ENCODE results near the gene ASXL3. TPM values are rescaled to one million over a fixed set of nuclear protein-coding genes. Genes with fewer than 3 reads are reported as not detected.

The ASXL3 gene
- total RNA-seq (10.4 TPM), polyA plus RNA-seq (ENCODE audit: insufficient read depth, low read depth, low replicate concordance) (0.71 TPM)
- long read RNA-seq, donor 1, result 0 reads
- long read RNA-seq, donor 2, result 0 reads
- long read RNA-seq, donor 3, result 0 reads
- long read RNA-seq, donor 4, result 0 reads
- long read RNA-seq, donor 5, result 0 reads
- long read RNA-seq, donor 6, result 0 reads
- long read RNA-seq, donor 7, partial matches to known transcripts, result 0 of 2 reads
- long read RNA-seq, donor 7, other reads (novel, unspliced or antisense), result 2 of 2 reads
- long read RNA-seq, donor 8, result 0 reads
- long read RNA-seq, donor 9, result 0 reads
- long read RNA-seq, donor 10, result 0 reads

DNA sequence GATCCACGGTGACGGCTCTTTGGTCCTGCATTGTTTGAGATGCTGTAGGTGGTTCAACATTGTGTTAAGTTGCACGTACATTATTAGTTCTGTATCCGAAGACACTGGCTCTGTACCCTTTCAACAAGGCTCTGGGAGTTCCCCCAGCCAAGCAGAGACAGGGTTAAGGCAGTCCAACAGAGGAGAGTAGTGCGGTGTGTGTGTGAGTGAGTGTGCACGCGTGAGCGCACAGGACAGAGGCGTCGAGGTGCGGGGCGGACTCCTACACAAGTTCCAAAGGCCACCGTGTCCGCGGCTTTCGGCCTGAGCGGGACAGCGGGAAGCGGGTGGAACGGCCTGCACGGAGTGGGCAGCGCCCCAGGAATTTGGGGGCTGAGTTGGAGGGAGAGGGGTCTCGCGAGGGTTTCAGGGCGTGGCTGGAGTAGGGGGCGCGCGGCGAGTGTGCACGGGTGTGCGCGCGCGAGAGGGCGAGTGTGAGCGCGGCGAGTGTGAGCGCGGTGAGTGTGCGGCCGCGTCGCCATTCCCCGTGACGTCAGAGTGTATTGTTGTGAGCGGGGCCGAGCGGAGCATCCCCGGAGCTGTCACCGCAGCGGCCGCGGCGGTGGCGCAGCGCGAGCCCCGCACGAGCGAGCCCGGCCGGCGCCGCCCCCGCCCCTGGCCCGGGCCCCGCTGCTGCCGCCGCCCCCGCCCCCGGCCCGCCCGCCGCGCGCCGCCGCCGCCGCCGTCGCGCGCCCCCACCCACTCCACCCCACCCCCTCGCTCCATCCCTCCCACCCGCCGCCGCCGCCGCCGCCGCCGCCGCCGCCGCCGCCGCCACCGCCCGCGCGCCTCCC, at the start of gene ASXL3:
Gene ASXL3 (plus strand): TSS at position 535 of the 833 bp plus-strand sequence. CDS start 413 bp downstream, outside the sequence.
- Histone ChIP-seq H3K4me1 (ENCODE audit: control insufficient read depth in 2 of 3, insufficient read depth in 2 of 3, low read depth in 1 of 3, low read length in 3 of 3) (peaks cover 2 to 4% (median 3%) of the 10 kb centered on the region in 3 donors), H3K9me3 (ENCODE audit: control insufficient read depth in 2 of 3, insufficient read depth in 1 of 3, low read length in 3 of 3) (no peaks in the 10 kb centered on the region), H3K27me3 (ENCODE audit: control insufficient read depth, insufficient read depth, low read length) (no peaks in the 10 kb centered on the region), H3K36me3 (ENCODE audit: control insufficient read depth in 2 of 3, insufficient read depth in 3 of 3, low read length in 3 of 3) (no peaks in the 10 kb centered on the region), H3K4me3 (ENCODE audit: low read length in 3 of 3) (peak within 1 kb of the TSS; percentile 94 to 99 (median 95)), H3K9ac (ENCODE audit: low read length in 3 of 3) (peak within 1 kb of the TSS; percentile 44 to 95 (median 84)), H3K27ac (ENCODE audit: low read depth in 2 of 2, low read length in 2 of 2) (peak within 1 kb of the TSS; percentile 94 to 97)
- FAIRE-seq (no peak), DNase-seq (peak; percentile 81 to 89 (median 84))
- intact Hi-C loops (cut with DNase I), result no loop called here
- TF ChIP-seq, protein P1, sequence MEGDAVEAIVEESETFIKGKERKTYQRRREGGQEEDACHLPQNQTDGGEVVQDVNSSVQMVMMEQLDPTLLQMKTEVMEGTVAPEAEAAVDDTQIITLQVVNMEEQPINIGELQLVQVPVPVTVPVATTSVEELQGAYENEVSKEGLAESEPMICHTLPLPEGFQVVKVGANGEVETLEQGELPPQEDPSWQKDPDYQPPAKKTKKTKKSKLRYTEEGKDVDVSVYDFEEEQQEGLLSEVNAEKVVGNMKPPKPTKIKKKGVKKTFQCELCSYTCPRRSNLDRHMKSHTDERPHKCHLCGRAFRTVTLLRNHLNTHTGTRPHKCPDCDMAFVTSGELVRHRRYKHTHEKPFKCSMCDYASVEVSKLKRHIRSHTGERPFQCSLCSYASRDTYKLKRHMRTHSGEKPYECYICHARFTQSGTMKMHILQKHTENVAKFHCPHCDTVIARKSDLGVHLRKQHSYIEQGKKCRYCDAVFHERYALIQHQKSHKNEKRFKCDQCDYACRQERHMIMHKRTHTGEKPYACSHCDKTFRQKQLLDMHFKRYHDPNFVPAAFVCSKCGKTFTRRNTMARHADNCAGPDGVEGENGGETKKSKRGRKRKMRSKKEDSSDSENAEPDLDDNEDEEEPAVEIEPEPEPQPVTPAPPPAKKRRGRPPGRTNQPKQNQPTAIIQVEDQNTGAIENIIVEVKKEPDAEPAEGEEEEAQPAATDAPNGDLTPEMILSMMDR (IDR thresholded peaks at IDR 0.05; ENCODE audit: borderline replicate concordance, extremely low read depth, insufficient read depth), result no peak

DNA sequence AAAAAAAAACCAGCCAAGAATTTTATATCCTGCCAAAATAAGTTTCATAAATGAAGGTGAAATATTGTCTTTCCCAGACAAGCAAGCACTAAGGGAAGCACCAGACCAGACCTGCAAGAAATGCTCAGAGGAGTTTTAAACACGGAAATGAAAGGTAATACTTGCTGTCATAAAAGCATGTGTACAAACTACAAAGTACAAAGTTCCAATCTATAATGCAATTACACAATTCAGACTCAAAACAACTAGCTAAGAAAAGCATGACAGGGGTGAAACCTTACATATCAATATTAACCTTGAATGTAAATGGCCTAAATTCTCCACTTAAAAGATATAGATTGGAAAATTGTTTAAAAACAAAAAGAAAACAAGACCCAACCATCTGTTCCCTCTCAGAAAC, 45.0 kb upstream of the ASXL3 start:
- H3K36me3 ChIP-seq (ENCODE audit: control insufficient read depth in 2 of 3, insufficient read depth in 3 of 3, low read length in 3 of 3), result no peaks in the 10 kb centered on the region
- TF ChIP-seq, protein P1 (IDR thresholded peaks at IDR 0.05; ENCODE audit: borderline replicate concordance, extremely low read depth, insufficient read depth), result no peak
- H3K27ac ChIP-seq (ENCODE audit: low read depth in 2 of 2, low read length in 2 of 2), result no peak overlapping the region
- no peak overlapping the region for H3K9ac ChIP-seq (ENCODE audit: low read length in 3 of 3)
- no peak for FAIRE-seq
- no peak for DNase-seq
- H3K4me1 ChIP-seq (ENCODE audit: control insufficient read depth in 2 of 3, insufficient read depth in 2 of 3, low read depth in 1 of 3, low read length in 3 of 3), result no peaks in the 10 kb centered on the region
- H3K4me3 ChIP-seq (ENCODE audit: low read length in 3 of 3), result no peak overlapping the region
- intact Hi-C loops (cut with DNase I), result no loop called here
- H3K9me3 ChIP-seq (ENCODE audit: control insufficient read depth in 2 of 3, insufficient read depth in 1 of 3, low read length in 3 of 3), result no peaks in the 10 kb centered on the region
- H3K27me3 ChIP-seq (ENCODE audit: control insufficient read depth, insufficient read depth, low read length), result no peaks in the 10 kb centered on the region

DNA sequence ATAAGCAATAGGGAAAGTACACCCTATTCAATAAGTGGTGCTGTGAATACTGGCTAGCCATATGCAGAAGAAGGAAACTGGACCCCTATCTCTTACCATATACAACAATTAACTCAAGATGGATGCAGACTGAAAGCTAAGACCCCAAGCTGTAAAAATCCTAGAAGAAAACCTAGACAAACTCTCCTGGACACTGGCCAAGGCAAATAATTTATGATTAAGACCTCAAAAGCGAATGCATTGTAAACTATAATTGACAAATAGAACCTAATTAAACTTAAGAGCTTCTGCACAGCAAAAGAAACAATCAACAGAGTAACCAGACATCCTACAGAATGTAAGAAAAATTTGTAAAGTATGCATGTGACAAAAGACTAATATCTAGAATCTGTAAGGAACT, 41.1 kb upstream of the ASXL3 start:
- no peak overlapping the region for H3K9ac ChIP-seq (ENCODE audit: low read length in 3 of 3)
- H3K27me3 ChIP-seq (ENCODE audit: control insufficient read depth, insufficient read depth, low read length), result no peaks in the 10 kb centered on the region
- TF ChIP-seq, protein P1 (IDR thresholded peaks at IDR 0.05; ENCODE audit: borderline replicate concordance, extremely low read depth, insufficient read depth), result no peak
- H3K27ac ChIP-seq (ENCODE audit: low read depth in 2 of 2, low read length in 2 of 2), result no peak overlapping the region
- H3K4me3 ChIP-seq (ENCODE audit: low read length in 3 of 3), result no peak overlapping the region
- intact Hi-C loops (cut with DNase I), result no loop called here
- H3K36me3 ChIP-seq (ENCODE audit: control insufficient read depth in 2 of 3, insufficient read depth in 3 of 3, low read length in 3 of 3), result no peaks in the 10 kb centered on the region
- no peaks in the 10 kb centered on the region for H3K9me3 ChIP-seq (ENCODE audit: control insufficient read depth in 2 of 3, insufficient read depth in 1 of 3, low read length in 3 of 3)
- no peak for FAIRE-seq
- DNase-seq, result no peak
- H3K4me1 ChIP-seq (ENCODE audit: control insufficient read depth in 2 of 3, insufficient read depth in 2 of 3, low read depth in 1 of 3, low read length in 3 of 3), result no peaks in the 10 kb centered on the region

All from kidney (tissue), 22 donors.